GM21825 (cell line): ENCODE results near the gene SCAI.
"Not testable (repeated sequence)": the region's sequence is repeated elsewhere in the genome, so short reads cannot be mapped to it uniquely, and the experiment has no call there.

Experiments
- ATAC-seq: cut with Tn5 transposase; IDR thresholded peaks from one replicate; pipeline ENCODE4 v1.9.1; 2021; ENCODE audit warnings: mild to moderate bottlenecking, moderate library complexity; ENCODE audit not compliant: unreplicated experiment

SCAI gene

DNA sequence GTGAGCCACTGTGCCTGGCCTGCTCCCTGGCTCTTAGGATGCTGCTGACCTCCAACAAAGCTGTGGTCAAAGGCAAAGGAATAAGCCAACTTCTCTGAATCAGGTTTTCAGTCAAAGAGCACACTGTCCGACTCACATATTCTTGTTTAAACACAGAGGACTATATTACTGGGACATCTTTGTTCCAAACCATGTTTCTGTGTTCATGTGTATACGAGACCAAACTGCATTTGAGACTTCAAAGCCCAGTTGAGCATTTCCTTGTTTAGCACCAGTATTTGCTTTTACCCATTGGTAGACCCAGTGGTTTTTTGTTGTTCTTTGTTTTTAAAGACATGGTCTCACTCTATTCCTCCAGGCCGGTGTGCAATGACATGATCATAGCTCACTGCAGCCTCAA lies 100.2 kb downstream of the SCAI start:
- ATAC-seq = no peak

DNA sequence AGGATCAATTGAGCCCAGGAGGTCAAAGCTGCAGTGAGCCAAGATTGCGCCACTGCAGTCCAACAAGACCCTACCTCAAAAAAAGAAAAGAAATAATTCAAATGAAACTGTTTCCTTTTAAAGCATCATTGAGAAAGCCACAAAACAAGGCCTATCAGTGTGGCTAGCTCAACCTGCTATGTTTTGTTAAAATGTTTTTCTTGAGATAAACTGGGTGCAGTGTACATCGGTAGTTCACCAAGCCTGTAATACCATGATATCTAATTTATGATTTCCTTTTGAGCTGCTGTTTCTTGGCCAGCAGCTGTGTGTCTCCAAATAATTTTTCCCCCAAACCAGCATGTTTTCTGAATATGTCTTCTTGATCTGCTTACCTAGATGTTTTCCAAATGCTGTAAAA lies 105.2 kb downstream of the SCAI start:
- ATAC-seq = no peak

DNA sequence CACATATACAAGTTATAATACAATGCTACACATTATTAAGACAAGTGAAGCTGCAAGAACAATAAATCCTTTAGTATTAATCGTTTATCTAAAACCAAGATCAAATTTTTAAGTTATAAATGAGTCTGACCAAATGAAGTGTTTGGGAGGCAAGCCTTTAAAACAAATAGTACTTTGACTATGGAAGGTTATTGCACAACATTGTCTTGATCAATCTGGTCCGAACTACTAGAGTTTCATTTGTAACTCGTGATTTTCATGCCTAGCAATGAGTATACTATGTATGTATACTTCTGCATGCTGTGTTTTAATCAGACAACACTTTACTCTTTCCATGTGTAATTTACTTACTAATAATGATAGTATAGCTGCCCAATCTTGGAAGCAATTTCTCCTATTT lies 115.3 kb downstream of the SCAI start:
- no peak for ATAC-seq

DNA sequence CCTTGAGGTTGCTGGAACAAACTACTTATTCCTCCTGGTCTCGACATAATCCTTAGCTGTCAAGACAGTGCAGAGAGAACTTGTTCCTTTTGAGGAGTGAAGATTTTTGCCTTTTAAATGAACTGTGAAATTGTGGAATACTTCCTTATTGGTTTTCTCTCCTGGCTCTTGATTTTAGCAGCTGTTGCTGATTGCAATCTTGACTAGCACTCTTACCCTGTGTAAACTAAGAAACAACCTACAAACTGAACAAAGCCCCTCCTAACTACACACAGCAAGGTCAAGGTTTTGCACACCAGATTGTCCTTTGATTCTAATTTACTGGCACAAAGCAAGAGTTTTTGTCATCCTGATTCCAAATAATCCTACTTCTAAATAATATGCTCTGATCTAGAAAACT lies 118.4 kb downstream of the SCAI start:
- no peak for ATAC-seq

DNA sequence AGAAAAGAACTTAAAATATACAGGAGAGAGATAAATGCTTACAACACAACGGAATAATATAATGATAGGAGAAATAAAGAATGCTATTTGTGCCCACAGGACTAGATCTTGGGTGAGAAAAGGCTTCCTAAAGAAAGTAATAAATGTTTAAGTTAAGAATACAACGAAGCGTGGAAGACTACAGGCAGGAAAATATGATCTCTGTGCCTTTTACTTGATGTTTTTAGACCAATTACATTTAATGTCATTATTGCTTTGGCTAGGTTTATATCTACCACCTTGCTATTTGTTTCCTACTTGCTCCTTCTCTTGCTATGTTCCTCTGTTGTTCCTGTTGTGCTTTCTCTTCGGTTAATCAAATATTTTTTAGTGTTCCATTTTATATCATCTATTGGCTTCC lies 122.3 kb downstream of the SCAI start:
- ATAC-seq = no peak

DNA sequence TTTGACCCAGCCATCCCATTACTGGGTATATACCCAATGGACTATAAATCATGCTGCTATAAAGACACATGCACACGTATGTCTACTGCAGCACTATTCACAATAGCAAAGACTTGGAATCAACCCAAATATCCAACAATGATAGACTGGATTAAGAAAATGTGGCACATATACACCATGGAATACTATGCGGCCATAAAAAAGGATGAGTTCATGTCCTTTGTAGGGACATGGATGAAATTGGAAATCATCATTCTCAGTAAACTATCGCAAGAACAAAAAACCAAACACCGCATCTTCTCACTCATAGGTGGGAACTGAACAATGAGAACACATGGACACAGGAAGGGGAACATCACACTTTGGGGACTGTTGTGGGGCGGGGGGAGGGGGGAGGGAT lies 127.7 kb downstream of the SCAI start:
- ATAC-seq = not testable (repeated sequence)

DNA sequence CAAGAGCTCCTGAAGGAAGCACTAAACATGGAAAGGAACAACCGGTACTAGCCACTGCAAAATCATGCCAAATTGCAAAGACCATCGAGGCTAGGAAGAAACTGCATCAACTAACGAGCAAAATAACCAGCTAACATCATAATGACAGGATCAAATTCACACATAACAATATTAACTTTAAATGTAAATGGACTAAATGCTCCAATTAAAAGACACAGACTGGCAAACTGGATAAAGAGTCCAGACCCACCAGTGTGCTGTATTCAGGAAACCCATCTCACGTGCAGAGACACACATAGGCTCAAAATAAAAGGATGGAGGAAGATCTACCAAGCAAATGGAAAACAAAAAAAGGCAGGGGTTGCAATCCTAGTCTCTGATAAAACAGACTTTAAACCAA lies 131.3 kb downstream of the SCAI start:
- ATAC-seq = not testable (repeated sequence)

DNA sequence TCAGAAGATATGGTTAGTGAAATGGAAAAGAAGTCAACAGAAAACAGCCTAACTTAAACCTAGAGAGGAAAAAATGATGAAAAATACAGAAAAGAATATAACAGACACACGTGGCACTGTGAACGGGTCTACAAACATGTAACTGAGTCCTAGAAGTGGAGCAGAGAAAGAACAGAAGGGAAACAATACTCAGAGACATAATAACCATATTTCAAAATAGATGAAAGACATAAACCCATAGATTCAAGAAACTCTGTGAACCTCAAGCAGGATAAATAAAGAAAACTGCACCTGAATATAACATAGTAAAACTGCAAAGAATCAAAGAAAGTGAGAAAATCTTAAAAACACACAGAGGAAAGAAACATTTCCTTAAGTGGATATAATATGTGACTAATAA lies 134.7 kb downstream of the SCAI start:
- ATAC-seq = no peak

DNA sequence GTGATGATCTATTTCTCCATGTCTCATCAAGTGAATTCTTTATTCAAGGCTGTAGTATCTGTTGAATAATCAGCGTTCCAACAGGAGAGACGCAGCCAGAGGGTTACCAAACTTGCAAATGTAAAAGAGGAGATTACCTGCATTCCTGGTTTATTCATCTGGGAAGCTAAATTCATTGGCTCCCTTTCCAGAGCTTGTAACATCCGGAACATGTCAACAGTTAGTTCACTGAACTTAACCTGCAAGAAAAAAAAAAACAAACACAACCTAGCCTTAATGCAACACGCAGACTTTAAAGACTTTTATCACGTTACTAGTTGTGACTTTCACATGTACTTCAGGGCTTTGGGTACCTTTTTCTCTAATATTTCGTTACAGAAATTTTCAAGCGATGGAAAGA lies 140.0 kb downstream of the SCAI start:
- no peak for ATAC-seq

DNA sequence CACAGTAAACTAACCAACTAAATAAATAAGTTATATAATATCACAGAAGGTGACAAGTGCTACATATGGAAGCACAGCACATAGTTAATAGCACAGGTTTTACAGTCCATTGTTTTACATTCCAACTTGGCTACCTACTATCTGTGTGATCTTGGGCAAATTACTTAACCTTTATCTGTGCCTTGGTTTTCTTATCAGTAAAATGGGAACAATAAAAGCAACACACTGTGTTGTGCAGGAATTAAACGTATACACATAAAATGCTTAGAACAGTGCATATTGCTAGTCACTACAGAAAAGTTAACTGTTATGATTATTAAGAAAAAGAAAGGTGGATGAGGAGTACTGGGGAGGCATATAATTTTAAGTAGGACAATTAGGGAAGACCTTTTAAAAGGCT lies 159.6 kb downstream of the SCAI start:
- ATAC-seq = no peak

DNA sequence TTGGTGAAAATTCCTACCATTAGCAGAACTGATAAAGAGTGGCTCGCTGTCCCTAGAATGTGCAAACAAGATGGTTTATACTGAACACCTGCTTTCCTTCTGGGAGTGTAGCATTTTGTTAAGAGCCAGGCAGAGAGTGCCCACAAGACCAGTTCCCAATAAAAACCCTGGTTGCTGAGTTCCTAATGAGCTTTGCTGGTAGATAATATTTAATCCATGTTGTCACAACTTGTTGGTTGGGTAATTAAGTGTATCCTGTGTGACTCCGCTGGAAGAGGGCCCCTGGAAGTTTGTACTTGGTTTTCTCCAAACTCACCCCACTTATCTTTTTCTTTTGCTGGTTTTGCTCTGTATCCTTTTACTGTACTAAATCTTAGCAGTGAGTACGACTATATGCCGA lies 162.9 kb downstream of the SCAI start:
- no peak for ATAC-seq

DNA sequence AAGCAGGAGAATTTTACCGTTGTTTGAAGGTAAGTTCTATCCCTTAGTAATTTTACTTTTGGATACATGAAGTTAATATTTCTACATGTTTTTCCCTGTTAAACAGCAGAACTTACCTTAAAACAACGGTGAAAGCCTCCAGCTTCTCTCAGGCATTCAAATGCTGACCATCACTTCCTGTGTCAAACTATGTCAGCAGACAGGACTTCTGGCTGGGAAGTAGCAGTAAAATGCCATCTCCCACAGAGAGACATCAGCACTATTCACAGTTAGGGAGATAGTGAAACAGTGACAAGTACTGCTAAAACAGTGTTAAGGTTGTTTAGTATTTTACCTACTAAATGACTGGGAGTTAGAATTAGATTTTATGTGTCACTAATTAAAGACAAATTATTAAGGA lies 168.2 kb downstream of the SCAI start:
- ATAC-seq = no peak

DNA sequence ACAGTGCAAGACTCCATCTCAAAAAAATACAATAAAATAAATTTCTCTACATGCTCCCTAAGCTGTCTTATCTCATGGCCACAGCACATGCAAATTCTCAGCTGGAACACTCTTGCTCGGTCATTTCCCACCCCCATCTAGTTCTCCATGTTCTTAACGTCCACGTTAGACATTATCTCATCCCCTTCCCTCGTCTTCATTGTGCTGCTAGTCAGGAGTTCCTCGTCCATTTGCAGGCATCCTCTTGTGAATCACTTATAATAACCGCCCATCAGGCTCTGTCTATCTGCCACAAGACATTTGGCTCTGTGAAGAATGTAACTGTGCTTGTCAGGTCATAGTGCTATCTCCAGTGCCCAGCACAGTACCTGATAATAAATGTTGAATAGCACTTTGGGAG lies 169.5 kb downstream of the SCAI start:
- no peak for ATAC-seq

DNA sequence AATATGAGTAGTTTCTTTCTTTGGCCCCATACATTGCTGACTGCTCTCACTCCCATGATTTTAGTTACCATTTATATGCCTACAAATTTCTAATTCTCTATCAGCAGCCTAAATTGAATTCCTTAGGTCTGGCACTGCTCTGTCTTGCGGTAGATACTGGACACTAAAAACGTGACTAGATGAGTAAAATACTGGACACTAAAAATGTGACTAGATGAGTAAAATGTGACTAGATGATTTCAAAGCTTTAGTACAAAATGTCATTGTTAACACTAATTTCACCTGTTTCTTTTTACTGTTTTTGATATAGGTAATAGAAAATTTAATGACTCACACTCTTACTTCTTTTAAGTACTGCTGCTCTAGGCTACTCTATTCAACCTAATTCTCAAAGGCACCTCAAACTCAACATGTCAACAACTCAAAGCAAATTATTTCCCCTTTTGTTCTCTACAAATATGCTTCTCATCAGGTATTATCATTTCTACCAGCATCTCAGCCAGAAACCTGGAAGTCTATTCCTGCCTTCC lies 171.0 kb downstream of the SCAI start:
- ATAC-seq = no peak

DNA sequence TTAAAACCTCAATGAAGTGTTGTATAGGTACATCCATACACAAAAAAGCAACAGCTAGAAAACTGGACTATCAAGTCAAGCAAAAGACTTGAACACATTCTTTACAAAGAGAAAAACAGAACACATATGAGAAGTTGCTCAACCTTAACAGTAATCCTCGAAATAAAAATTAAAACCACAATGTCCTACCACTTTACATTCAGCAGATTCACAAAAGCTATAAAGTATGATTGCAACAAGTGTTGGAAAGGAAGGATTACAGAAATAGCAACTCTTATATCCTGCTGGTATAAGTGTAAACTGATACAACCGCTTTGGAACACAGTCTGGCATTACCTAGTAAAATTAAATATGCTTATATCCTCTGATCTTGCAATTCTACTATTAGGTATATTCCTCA lies 173.9 kb downstream of the SCAI start:
- ATAC-seq = no peak

DNA sequence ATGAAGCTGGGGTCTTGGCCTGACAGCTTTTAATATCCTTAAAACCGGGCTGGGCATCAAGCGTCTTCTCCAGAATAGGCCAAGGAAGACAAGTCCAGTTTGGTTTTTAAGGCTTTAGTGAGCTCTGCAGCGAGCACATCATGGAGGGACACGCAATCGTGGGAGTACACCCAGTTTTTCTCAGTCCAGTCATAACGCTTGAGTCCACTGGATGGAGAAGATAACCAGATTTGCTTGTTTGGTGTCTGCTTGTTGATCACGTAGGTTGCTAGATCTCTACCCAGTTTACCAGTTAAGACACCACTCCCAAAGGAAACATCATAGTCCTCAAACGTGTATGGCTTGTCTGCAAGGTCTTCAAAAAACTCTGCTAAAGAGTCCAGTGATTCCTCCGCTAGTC lies 175.1 kb downstream of the SCAI start:
- no peak for ATAC-seq

DNA sequence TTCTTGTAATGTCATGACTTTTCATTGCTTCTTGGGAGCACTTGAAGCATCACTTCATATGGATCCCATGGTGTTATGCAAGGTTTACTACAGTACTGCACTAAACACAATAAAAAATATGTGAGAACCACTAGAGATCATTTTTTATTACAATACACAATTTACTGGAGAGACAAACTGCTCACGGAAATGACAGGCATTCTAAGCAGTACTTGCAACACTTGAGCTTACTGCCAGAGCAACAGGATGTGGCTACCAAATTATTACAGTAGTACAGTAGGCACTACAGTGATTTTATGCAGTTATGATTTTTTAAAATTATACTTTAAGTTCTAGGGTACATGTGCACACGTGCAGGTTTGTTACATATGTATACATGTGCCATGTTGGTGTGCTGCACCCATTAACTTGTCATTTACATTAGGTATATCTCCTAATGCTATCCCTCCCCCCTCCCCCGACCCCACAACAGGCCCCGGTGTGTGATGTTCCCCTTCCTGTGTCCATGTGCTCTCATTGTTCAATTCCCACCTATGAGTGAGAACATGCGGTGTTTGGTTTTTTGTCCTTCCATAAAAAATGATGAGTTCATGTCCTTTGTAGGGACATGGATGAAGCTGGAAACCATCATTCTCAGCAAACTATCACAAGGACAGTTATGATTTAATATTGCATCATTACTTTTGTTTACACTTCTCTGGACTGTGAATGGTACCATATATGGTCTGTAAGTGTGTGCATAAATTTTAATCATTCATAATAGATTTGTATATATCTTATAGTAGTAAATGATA lies 177.4 kb downstream of the SCAI start:
- ATAC-seq = not testable (repeated sequence)

DNA sequence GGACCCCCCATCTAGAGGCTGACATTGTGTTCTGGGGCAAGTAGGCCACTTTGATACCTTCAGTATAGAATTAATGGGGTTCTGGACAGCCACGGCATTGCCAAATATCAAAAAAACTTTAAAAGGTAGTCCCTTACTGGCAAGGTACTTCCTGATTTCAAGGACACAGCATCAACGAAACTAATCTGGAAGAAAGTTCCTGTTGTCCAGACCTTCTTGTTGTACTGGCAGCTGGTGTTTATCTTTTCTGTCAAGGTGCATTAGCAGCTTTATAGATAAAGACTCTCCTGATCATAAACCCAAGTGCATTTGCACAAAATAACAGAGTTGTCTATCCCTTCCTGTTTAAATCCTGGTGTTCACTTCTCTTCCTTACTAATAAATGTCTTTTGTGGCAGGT lies 178.7 kb downstream of the SCAI start:
- no peak for ATAC-seq

DNA sequence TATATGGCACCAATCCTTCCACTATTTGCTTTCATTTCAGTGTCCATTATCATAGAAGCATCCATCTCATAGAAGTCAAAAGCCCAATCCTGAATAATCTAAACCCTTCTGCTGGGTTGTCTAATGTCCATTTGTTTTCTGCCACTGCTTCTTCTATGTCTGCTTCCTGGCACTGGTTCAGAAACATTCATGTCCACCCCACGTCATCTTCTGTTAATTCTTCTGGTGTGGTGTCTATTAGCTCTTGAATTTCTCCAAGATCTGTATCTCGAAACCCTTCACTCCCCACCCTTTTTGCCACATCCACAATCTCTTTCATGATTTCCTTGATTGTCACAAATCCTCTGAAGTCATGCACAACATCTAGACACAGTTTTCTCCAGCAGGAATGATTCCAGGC lies 179.3 kb downstream of the SCAI start:
- no peak for ATAC-seq

DNA sequence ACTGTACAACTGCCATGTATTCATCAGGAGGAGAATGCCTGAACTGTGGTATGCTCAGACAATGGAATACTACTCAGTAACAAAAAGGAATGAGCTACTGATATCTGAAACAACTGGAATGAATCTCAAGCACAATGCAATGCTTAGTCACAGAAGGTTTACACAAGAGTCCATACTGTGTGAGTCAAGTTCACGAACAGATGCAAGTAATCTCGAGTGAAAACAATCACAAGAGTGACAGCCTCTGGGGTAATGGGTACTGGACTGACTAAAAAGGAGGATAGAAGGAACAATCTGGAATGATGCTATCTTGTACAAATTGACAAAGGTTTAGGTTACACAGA lies 182.9 kb downstream of the SCAI start:
- ATAC-seq = no peak

DNA sequence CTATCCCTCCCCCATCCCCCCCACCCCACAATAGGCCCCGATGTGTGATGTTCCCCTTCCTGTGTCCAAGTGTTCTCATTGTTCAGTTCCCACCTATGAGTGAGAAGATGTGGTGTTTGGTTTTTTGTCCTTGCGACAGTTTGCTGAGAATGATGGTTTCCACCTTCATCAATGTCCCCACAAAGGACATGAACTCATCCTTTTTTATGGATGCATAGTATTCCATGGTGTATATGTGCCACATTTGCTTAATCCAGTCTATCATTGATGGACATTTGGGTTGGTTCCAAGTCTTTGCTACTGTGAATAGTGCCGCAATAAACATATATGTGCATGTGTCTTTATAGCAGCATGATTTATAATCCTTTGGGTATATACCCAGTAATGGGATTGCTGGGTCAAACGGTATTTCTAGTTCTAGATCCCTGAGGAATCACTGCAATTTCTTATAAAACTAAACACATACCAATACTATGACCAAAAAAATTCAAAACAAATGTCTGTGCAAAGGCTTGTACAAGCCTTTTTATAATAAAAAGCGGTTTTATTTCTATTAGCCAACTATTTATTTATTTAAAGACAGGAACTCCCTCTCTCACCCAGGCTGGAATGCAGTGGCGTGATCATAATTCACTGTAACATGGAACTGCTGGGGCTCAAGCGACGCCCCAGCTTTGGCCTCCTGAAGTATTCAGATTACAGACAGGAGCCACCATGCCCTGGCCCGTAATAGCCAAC lies 183.5 kb downstream of the SCAI start:
- not testable (repeated sequence) for ATAC-seq

DNA sequence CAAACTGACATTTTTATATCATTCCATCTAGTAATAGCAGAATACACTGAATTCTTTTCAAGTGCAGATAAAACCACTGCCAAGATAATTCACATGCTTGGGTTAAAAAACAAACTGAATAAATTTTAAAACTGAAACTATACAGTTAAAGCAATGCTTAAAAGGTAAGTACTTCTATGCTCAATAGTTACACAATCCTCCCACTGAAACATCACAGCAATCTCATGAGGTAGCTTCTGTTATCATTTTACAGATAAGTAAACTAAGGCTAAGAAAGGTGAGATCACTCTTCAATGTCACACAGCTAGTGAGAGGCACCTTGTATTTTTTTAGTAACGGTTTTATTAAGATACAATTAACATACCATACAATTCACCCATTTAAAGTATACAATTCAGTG lies 189.1 kb downstream of the SCAI start:
- no peak for ATAC-seq
